Skin of body (tissue), 2 donors: ENCODE results near the gene PLD2. TPM values are rescaled to one million over a fixed set of nuclear protein-coding genes. Genes with fewer than 3 reads are reported as not detected.

Experiments
- DNase-seq: peaks from one replicate; lab custom pipeline; 2025; lab: John Stamatoyannopoulos, UW
- total RNA-seq: library from RNA; depleted of rRNA; stranded (reverse); fragments of >200 nt; gene quantifications from one replicate; pipeline ENCODE4 v1.2.3, GENCODE V29; 2014

The PLD2 gene
- 24.5 TPM for total RNA-seq

GRCh38 chr17:4806777-4807604 lies at the start of gene PLD2:
Gene PLD2 (plus strand): TSS chr17:4807152. CDS start chr17:4807773, 621 bp downstream.
- peak; percentile 54 for DNase-seq

GRCh38 chr17:4759776-4760236 lies 47.1 kb upstream of the PLD2 start:
- no peak for DNase-seq

GRCh38 chr17:4764595-4764994 lies 42.4 kb upstream of the PLD2 start:
- DNase-seq = no peak

GRCh38 chr17:4766201-4766600 lies 40.8 kb upstream of the PLD2 start:
- DNase-seq = no peak

- DNase-seq = no peak
Observed at GRCh38 chr17:4766723-4767122, 40.2 kb upstream of the PLD2 start.

GRCh38 chr17:4768298-4768697 lies 38.7 kb upstream of the PLD2 start:
- DNase-seq = no peak

GRCh38 chr17:4769628-4770027 lies 37.3 kb upstream of the PLD2 start:
- DNase-seq = no peak

GRCh38 chr17:4771519-4772234 lies 35.3 kb upstream of the PLD2 start, which contains the start of gene TM4SF5:
Gene TM4SF5 (plus strand): TSS chr17:4771886. CDS start chr17:4771923, 37 bp downstream.
- no peak for DNase-seq

GRCh38 chr17:4772235-4772613 lies 34.7 kb upstream of the PLD2 start:
- no peak for DNase-seq

GRCh38 chr17:4777969-4778760 lies 28.8 kb upstream of the PLD2 start:
- no peak for DNase-seq

- DNase-seq = no peak
Observed at GRCh38 chr17:4780325-4780955, 26.5 kb upstream of the PLD2 start.

- DNase-seq = no peak
Observed at GRCh38 chr17:4782652-4783051, 24.3 kb upstream of the PLD2 start.

- no peak for DNase-seq
Observed at GRCh38 chr17:4785311-4786105, 21.4 kb upstream of the PLD2 start.

- no peak for DNase-seq
Observed at GRCh38 chr17:4786106-4786511, 20.8 kb upstream of the PLD2 start, which contains the start of gene VMO1. Gene VMO1 (minus strand): TSS chr17:4786364. CDS start chr17:4786352, 12 bp downstream.

GRCh38 chr17:4786516-4786915 lies 20.4 kb upstream of the PLD2 start:
- no peak for DNase-seq

- DNase-seq = no peak
Observed at GRCh38 chr17:4788159-4788806, 18.7 kb upstream of the PLD2 start.

- DNase-seq = no peak
Observed at GRCh38 chr17:4788807-4789700, 17.9 kb upstream of the PLD2 start, which contains the start of gene GLTPD2. Gene GLTPD2 (plus strand): TSS chr17:4788964. CDS start chr17:4789012, 48 bp downstream.

GRCh38 chr17:4789701-4789950 lies 17.3 kb upstream of the PLD2 start:
- DNase-seq = no peak
